ENCODE measurements around the gene CD27. TPM values are rescaled to one million over a fixed set of nuclear protein-coding genes. Genes with fewer than 3 reads are reported as not detected.
A peak's percentile ranks its signal among the peaks of the same experiment; 100 is the strongest.

Gene CD27
- polyA plus RNA-seq, 3 donors = 0.08 to 1.2 (median 0.88) TPM

- TF ChIP-seq CTCF (IDR thresholded peaks at IDR 0.05) = no peak
- H3K9ac ChIP-seq (ENCODE audit: insufficient read depth, low read length, poor library complexity, severe bottlenecking) = no peak overlapping the region
- peak overlapping the region in 1 of 3 experiments; percentile 22 for H3K4me3 ChIP-seq (replicated peaks in 1 of 3; ENCODE audit: low read depth in 2 of 3, low read length in 3 of 3)
- H3K4me1 ChIP-seq (ENCODE audit: control insufficient read depth in 1 of 2, insufficient read depth in 2 of 2, low read length in 2 of 2) = peaks cover 23 to 37% of the 10 kb centered on the region in 2 donors
- H3K4me3 Mint-ChIP-seq = peak overlapping the region in 1 of 2 donors; percentile 75
- DNase-seq = peak; percentile 79 to 88 (median 87)
- peak overlapping the region; percentile 39 for H3K4me2 ChIP-seq (replicated peaks; ENCODE audit: extremely low read depth, low read length, poor library complexity, severe bottlenecking)
- peaks cover 41% of the 10 kb centered on the region for H3K4me1 Mint-ChIP-seq
- intact Hi-C loops (cut with micrococcal nuclease) = no loop called here
- no peaks in the 10 kb centered on the region for H3K36me3 ChIP-seq (replicated peaks in 1 of 2; ENCODE audit: control insufficient read depth in 1 of 2, insufficient read depth in 2 of 2, low read length in 2 of 2)
- H2AFZ ChIP-seq (ENCODE audit: insufficient read depth, low read depth, low read length, poor library complexity, severe bottlenecking) = no peak overlapping the region
- H3K9me3 ChIP-seq (replicated peaks in 1 of 2; ENCODE audit: control insufficient read depth in 1 of 2, insufficient read depth in 1 of 2, low read length in 2 of 2) = peaks cover 0 to 5% of the 10 kb centered on the region in 2 donors
- no peaks in the 10 kb centered on the region for H3K79me2 ChIP-seq (ENCODE audit: insufficient read depth, low read length)
- H3K36me3 Mint-ChIP-seq = peaks cover 3 to 5% of the 10 kb centered on the region in 2 donors
- 0% methylated on average over 3 of the region's 3 CpGs for WGBS (ENCODE audit: insufficient coverage)
- H3K27me3 Mint-ChIP-seq (ENCODE audit: low read depth in 3 of 3) = peaks cover 0 to 4% (median 0%) of the 10 kb centered on the region in 3 donors
- no peaks in the 10 kb centered on the region for H3K27me3 ChIP-seq (ENCODE audit: control insufficient read depth in 2 of 2, insufficient read depth in 2 of 2, low read length in 2 of 2)
- H3K27ac Mint-ChIP-seq = peak overlapping the region; percentile 82 to 93 (median 90)
- H3K27ac ChIP-seq (ENCODE audit: low read depth in 1 of 2, low read length in 2 of 2) = peak overlapping the region; percentile 63 to 79
- no peaks in the 10 kb centered on the region for H4K20me1 ChIP-seq (ENCODE audit: insufficient read depth, low read length)
- peaks cover 0 to 6% (median 3%) of the 10 kb centered on the region in 7 donors for H3K9me3 Mint-ChIP-seq
Measured at GRCh38 chr12:6416596-6416995, 28.2 kb upstream of the CD27 start.

- intact Hi-C loops (cut with micrococcal nuclease) = no loop called here
- peaks cover 0 to 6% (median 3%) of the 10 kb centered on the region in 7 donors for H3K9me3 Mint-ChIP-seq
- no peak overlapping the region for H3K27ac Mint-ChIP-seq
- WGBS (ENCODE audit: insufficient coverage) = 88% methylated on average over 6 of the region's 6 CpGs
- H3K9me3 ChIP-seq (replicated peaks in 1 of 2; ENCODE audit: control insufficient read depth in 1 of 2, insufficient read depth in 1 of 2, low read length in 2 of 2) = peaks cover 0 to 5% of the 10 kb centered on the region in 2 donors
- no peak overlapping the region for H3K4me3 ChIP-seq (replicated peaks in 1 of 3; ENCODE audit: low read depth in 2 of 3, low read length in 3 of 3)
- no peaks in the 10 kb centered on the region for H3K79me2 ChIP-seq (ENCODE audit: insufficient read depth, low read length)
- TF ChIP-seq CTCF (IDR thresholded peaks at IDR 0.05) = no peak
- DNase-seq = no peak
- no peak overlapping the region for H3K4me2 ChIP-seq (replicated peaks; ENCODE audit: extremely low read depth, low read length, poor library complexity, severe bottlenecking)
- peaks cover 2 to 3% of the 10 kb centered on the region in 2 donors for H3K36me3 Mint-ChIP-seq
- H3K4me1 ChIP-seq (ENCODE audit: control insufficient read depth in 1 of 2, insufficient read depth in 2 of 2, low read length in 2 of 2) = peaks cover 29 to 42% of the 10 kb centered on the region in 2 donors
- peaks cover 0 to 4% (median 0%) of the 10 kb centered on the region in 3 donors for H3K27me3 Mint-ChIP-seq (ENCODE audit: low read depth in 3 of 3)
- H2AFZ ChIP-seq (ENCODE audit: insufficient read depth, low read depth, low read length, poor library complexity, severe bottlenecking) = no peak overlapping the region
- H3K4me1 Mint-ChIP-seq = peaks cover 43% of the 10 kb centered on the region
- no peaks in the 10 kb centered on the region for H4K20me1 ChIP-seq (ENCODE audit: insufficient read depth, low read length)
- no peak overlapping the region for H3K9ac ChIP-seq (ENCODE audit: insufficient read depth, low read length, poor library complexity, severe bottlenecking)
- no peaks in the 10 kb centered on the region for H3K36me3 ChIP-seq (replicated peaks in 1 of 2; ENCODE audit: control insufficient read depth in 1 of 2, insufficient read depth in 2 of 2, low read length in 2 of 2)
- H3K4me3 Mint-ChIP-seq = no peak overlapping the region
- no peaks in the 10 kb centered on the region for H3K27me3 ChIP-seq (ENCODE audit: control insufficient read depth in 2 of 2, insufficient read depth in 2 of 2, low read length in 2 of 2)
- H3K27ac ChIP-seq (ENCODE audit: low read depth in 1 of 2, low read length in 2 of 2) = no peak overlapping the region
Measured at GRCh38 chr12:6418796-6419195, 26.0 kb upstream of the CD27 start.
